GM19455 (cell line): Measurements from ENCODE around the gene HOXB4.
"Not testable (repeated sequence)": the region's sequence is repeated elsewhere in the genome, so short reads cannot be mapped to it uniquely, and the experiment has no call there.

Experiments
- ATAC-seq: cut with Tn5 transposase; IDR thresholded peaks from one replicate; pipeline ENCODE4 v1.9.1; 2021; ENCODE audit not compliant: unreplicated experiment

The HOXB4 gene

DNA sequence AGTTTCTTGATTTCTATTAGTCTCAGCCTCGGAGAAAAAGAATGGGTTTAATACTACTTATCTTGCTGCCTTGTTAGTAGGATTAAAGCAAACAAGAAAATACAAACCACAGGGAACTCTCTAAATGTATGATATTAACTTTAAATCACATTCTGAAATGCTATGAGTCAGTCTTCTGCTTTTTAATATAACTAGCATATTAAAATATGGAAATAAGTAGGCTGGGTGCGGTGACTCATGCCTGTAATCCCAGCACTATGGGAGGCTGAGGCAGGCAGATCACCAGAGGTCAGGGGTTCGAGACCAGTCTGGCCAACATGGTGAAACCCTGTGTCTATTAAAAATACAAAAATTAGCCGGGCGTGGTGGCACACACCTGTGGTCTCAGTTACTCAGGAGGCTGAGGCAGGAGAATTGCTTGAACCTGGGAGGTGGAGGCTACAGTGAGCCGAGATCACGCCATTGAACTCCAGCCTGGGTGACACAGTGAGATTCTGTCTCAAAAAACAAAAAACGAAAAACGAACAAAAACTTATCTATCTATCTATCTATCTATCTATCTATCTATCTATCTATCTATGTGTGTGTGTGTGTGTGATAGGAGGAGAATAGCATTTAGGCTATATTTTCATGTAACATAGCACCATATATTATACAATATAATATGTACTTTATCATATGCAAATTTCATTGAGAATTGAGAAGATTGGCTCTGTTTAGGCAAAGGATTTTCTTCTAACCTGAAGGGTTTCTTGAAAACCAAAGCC, 42.2 kb downstream of the HOXB4 start:
- ATAC-seq: not testable (repeated sequence)

DNA sequence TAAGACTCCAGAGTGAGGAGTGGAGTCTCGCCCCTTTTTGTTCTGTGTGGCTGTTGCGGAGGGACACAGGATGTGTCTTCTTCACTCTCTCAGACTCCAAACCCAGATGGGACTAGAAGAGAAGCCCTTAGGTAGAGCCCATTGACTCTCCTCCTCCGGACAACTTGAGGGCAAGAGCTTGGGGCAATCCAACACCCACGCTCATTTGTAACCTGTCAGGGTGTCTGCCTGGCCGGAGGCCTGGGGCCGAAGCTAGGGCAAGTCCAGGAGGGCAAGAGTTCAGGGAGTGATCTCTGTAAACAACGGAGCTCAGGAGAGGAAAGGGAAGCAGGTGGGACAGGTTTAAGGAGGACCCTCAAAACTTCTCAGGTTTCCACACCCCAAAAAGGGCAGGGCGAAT, 45.9 kb downstream of the HOXB4 start:
- no peak for ATAC-seq

DNA sequence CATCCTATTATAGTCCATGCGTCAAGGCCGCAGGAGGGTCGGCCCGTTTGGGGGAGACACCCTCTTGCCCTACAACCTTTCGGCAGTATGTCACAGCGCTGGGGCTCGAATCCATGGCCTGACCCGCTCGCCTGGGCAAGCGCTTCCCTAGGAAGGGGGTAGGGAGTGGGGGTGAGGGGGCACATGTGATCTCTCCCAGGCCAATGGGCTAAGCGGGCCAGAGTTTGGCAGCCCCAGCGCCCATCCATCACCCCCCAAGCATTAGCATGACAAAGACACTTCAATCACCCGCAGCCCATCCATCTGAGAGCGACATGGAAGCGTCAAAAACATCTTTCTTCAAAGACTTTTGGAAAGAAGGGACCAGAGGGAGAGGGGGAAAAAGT, 47.3 kb downstream of the HOXB4 start, which contains the start of gene HOXB1:
Gene HOXB1, minus strand, starts transcription at position 125 of the 386 bp plus-strand sequence. Its CDS starts 107 bp downstream, at position 18.
- no peak for ATAC-seq

DNA sequence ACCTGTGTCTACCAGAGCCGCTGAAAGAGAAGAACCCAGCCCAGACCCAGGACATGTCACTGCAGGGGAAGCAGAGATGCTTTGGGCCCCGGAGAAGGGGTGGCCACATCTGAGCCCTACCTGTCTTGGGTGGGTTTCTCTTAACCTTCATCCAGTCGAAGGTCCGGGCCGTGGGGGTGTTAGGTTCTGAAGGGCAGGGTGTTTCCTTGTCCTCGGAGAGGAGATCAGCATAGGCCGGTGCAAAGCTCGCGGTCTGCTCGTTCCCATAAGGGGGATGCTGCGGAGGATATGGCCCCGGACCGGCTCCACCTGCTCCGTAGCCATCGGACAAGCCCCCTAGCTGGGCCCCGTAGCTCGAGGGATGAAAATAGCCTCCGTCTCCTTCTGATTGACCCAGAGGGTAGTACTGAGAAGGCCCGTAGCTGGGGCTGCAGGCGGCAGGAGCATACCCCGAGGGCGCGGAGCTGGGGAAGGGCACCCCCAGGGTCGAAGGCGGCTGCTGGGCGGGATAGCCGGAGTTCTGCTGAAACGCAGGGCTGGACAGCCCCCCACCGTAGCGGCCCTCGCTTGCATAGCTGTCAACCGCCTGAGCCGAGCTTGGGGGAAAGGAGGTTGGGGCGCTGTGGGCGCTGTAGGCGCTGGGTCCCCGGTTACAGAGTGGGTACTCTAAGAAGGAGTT, 47.8 kb downstream of the HOXB4 start:
- ATAC-seq: no peak

DNA sequence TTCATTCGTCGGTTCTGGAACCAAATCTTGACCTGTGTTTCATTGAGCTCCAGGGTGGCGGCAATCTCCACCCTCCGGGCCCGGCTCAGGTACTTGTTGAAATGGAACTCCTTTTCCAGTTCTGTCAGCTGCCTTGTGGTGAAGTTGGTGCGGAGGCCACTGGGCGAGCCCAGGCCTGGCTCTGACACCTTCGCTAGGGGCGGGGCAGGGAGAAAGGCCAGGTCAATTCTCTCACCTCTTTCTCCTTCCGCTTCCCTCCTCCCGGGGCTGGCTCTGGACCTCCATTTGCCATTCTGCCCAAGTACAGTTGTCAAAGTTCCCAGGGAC, 48.5 kb downstream of the HOXB4 start:
- ATAC-seq: no peak

DNA sequence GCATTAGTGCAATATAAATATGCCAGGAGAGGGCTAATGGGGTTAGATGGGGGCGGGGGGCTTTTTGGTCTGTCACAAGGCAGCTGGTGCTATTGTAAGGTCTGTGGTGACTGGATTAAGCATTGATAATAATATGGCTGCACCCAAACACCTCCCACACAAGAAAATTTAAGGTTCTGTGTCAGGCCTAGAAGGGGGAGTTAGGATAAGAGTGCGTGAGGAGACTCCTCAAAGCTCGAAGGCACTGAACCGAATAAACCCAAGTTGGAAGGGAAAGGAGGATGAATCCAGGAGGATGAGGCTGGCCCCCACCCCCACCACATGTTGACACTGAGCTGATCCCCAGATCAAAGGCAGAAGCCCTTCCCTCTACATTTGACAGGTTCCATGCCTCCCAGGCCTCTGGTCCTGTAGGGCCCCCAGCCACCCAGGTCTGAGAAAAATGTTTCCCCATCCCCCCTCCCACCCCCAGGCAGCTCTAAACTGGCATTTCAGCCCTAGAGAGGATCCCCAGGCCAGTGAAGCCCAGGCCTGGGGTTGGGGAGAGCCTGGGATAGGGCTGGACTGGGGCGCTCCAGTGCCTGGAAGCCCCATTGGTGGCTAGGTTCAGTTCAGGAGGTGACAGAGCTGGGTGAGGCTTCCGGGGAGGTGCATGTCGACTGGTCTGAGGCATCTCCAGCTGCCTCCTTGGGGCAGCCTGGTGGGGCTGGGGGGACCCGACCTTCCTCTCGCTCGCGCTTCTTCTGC, 49.0 kb downstream of the HOXB4 start:
- no peak for ATAC-seq

DNA sequence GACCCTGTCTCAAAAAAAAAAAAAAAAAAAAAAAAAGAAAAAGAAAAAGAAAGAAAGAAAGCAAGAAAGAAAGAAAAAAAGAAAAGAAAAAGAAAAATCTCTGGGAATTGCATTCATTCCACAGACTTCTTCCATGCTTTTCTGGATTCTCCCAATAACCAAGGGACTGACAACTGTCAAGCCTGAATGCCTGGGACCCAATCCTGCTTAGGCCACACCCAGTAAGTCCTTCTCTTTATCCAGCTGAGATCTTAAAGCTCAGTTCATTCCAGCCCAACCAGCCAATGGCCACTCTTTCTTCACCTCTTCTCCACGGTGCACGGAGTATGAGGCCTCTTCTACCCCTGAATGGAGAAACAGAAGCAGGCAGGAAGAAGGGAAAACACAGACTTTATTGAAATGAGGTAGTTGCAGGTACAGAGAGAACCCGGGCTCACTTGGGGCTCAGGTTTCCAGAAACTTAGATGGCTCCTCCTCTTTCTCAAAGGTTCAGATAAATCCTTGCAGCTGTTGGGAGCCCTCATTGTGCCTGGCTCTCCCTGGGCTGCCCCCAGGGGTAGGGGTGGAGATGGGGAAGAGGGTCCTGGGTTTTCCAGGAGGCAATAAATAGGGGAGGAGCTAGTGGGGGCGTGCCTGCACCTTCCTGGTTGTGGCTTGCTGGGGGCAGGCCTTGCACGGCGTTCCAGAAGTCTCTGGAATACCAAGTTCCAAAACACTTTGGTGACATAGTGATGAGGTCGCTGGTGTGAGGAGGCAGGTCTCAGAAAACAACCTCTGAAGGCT, 49.8 kb downstream of the HOXB4 start:
- no peak for ATAC-seq

DNA sequence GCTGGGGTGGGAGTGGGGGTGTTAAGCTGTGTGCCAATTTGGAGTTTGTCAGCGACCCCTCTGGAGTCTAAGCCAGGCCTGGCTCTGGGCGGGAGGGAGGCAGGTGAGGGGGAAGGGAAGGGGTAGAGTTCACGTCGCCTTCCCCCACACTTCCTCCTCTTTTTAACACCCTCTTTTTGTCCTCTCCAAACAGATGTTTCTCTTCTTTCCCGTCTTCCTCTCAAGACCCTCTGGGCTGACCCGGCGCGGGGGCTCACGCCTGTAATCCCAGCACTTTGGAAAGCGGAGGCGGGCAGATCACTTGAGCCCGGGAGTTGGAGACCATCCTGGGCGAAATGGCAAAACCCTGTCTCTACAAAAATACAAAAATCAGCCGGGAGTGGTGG, 50.6 kb downstream of the HOXB4 start:
- ATAC-seq: no peak

DNA sequence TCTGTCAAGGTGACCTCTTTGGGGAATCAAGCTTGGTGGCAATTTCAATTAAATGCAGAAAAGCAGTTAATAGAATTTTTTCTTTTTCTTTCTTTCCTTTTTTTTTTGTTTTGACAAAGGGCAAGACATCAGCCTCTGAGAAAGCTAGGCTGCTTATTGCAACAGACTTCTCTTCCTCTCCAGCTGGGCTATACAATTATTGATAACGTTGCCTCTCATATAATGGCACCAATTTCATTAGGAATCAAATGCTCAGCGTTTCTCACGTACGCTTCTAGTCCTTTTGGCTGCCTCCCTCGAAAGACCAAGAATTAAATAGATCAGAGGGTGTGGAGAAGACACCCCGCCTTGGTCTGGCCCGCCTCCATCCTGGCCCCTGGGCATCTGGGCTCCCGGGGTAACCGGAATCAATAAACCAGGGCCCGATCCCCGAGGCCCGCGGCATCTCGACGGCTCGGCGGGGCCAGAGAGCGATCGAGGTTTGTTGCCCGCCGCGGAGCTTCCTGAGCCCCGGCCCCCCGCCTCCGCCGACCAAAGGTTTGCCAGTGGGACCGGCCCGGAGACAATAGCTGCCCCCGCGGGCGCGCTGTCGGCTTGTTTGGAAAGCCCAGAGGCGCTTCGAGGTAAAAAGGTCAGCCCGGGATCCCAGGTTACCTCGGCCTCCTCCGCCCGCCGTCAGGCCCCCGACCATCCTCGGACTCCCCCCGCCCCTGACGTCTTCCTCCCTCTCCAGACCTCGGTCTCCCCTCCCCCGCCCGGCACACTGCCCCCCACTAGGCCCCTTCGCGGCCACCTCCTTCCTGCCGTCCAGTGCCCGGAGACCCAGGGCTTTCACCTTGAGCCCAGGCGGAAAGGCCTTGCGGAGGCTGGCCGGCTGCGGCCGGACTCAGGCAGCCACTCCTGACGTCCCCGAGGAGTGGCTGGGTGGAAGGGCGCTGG, 51.3 kb downstream of the HOXB4 start:
- no peak for ATAC-seq
